ENCODE results near the gene ANKRD24. TPM values are rescaled to one million over a fixed set of nuclear protein-coding genes. Genes with fewer than 3 reads are reported as not detected.
A peak's percentile ranks its signal among the peaks of the same experiment; 100 is the strongest.

Gene ANKRD24
- total and polyA plus RNA-seq, 5 experiments from 2014 or later: 0.36 to 2.2 (median 1.2) TPM; not detected in 1

- ATAC-seq (no peak), DNase-seq (no peak)
- POLR2A ChIA-PET: no interaction called here
- peaks cover 0 to 9% (median 0%) of the 10 kb centered on the region in 9 donors for H3K9me3 Mint-ChIP-seq
- H3K4me3 Mint-ChIP-seq: no peak overlapping the region
- H3K4me1 Mint-ChIP-seq: peaks cover 12 to 15% (median 13%) of the 10 kb centered on the region in 4 donors
- H3K27ac Mint-ChIP-seq: no peak overlapping the region
- H3K36me3 Mint-ChIP-seq: peaks cover 4 to 12% (median 8%) of the 10 kb centered on the region in 3 donors
- peaks cover 32 to 66% (median 44%) of the 10 kb centered on the region in 5 donors for H3K27me3 Mint-ChIP-seq
Observed at GRCh38 chr19:4194353-4194752, 11.9 kb downstream of the ANKRD24 start.

DNA sequence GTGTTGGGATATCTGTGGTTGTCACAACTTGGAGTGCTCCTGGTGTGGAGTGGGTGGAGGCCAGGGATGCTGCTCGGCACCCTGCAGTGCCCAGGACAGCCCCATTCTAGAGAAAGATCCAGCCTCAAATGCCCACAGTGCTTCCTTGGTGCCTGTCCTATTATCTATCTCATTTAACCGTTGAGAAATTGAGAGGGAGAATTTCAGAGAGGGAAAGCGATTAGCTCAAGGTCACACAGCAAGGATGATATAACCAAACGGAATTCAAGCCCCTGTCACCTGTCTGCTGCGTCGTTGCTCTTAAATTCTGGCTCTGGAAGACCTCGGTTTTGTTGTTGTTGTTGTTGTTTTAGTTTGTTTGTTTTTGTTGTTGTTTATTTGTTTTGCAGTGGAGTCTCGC, 13.5 kb downstream of the ANKRD24 start:
- Mint-ChIP-seq H3K4me3 (no peak overlapping the region), H3K4me1 (peaks cover 12 to 15% (median 13%) of the 10 kb centered on the region in 4 donors), H3K36me3 (peaks cover 4 to 12% (median 8%) of the 10 kb centered on the region in 3 donors), H3K27me3 (peaks cover 32 to 66% (median 49%) of the 10 kb centered on the region in 5 donors), H3K27ac (no peak overlapping the region), H3K9me3 (peaks cover 0 to 9% (median 0%) of the 10 kb centered on the region in 9 donors)
- POLR2A ChIA-PET: no interaction called here
- ATAC-seq (no peak), DNase-seq (no peak)

- peaks cover 12 to 15% (median 13%) of the 10 kb centered on the region in 4 donors for H3K4me1 Mint-ChIP-seq
Observed at GRCh38 chr19:4196587-4197148, 14.2 kb downstream of the ANKRD24 start.

GRCh38 chr19:4197228-4197624, 14.7 kb downstream of the ANKRD24 start:
- Mint-ChIP-seq H3K4me1 (peaks cover 12 to 15% (median 13%) of the 10 kb centered on the region in 4 donors), H3K27me3 (peaks cover 32 to 66% (median 49%) of the 10 kb centered on the region in 5 donors), H3K36me3 (peaks cover 4 to 12% (median 8%) of the 10 kb centered on the region in 3 donors), H3K4me3 (peak overlapping the region in 6 of 10 donors; percentile 30 to 62 (median 46)), H3K9me3 (peaks cover 0 to 9% (median 0%) of the 10 kb centered on the region in 9 donors), H3K27ac (peak overlapping the region in 1 of 10 donors; percentile 77)
- DNase-seq (no peak), ATAC-seq (no peak)
- POLR2A ChIA-PET: no interaction called here

More at GRCh38 chr19:4196587-4197148, 14.2 kb downstream of the ANKRD24 start:
- no peak for ATAC-seq
- H3K4me3 Mint-ChIP-seq: peak overlapping the region in 2 of 10 donors; percentile 33 to 44
- peaks cover 0 to 9% (median 0%) of the 10 kb centered on the region in 9 donors for H3K9me3 Mint-ChIP-seq
- no peak for DNase-seq
- peaks cover 4 to 12% (median 8%) of the 10 kb centered on the region in 3 donors for H3K36me3 Mint-ChIP-seq
- peaks cover 32 to 66% (median 49%) of the 10 kb centered on the region in 5 donors for H3K27me3 Mint-ChIP-seq
- POLR2A ChIA-PET: no interaction called here
- H3K27ac Mint-ChIP-seq: no peak overlapping the region

DNA sequence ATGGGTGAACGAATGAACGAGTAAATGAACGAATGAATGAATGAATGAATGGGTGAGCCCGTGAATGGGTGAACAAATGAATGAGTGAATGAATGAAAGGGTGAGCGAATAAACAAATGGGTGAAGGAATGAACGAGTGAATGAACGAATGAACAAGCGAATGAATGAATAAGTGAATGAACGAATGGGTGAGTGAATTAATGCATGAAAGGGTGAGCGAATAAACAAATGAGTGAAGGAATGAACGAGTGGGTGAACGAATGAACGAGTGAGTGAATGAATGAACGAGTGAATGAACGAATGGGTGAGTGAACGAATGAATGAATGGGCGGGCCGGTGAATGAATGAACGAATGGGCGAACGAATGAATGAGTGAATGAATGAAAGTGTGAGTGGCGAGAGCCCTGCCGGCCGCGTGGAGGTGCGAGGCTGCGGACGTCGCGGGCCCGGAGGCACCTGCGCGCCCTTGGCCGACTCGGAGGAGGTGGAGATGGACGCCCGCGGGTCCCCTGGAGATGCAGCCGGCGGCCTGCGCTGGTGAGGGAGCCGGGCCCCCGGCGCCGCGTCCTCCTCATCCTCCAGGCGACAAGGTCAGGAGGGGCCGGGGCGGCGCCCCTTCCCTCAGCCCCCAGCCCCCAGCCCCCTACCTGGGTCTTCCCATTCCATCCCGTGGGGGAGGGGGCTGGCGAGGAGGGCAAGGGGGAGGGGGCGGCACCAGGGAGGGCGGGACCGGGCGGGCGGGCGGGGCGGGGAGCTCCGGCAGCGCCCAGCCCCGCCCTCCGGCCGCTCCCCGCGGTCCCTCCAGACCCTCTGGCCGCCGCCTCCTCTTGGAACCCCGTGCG, 15.4 kb downstream of the ANKRD24 start:
- Mint-ChIP-seq H3K4me3 (peak overlapping the region in 5 of 10 donors; percentile 30 to 58 (median 48)), H3K27ac (peak overlapping the region in 1 of 10 donors; percentile 48), H3K4me1 (peaks cover 12 to 15% (median 13%) of the 10 kb centered on the region in 4 donors), H3K36me3 (peaks cover 4 to 12% (median 8%) of the 10 kb centered on the region in 3 donors), H3K27me3 (peaks cover 32 to 65% (median 49%) of the 10 kb centered on the region in 5 donors), H3K9me3 (peaks cover 0 to 9% (median 0%) of the 10 kb centered on the region in 9 donors)
- ATAC-seq (no peak), DNase-seq (no peak)
- POLR2A ChIA-PET: no interaction called here

DNA sequence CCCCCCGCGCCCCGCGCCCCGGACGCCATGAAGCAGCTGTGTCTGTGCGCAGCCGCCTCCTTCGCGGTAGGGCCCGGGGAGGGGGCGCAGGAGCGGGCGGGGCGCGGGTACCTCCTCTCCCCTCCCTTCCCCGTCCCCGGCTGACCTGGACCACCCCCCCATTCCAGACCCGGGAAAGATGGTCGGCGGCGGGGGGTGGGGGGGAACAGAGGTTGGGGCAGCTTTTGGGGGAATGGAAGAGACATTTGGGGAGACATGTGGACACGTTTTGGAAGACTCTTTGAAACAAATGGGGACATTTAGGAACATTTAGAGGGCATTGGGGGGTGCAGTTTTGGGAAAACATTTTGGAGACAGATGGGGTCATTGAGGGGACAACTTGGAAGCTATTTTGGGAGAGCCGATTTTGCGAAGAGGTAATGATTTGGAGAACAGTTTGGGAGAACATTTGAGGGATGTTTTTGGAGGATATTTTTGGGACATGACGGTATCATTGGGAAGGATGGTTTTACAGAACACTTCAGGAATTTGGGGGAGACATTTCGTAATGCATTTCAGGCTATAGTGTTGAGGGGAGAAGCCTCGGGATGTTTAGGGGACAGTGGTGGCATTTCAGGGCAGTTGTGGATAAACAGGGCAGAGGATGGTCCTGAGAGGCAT, 16.1 kb downstream of the ANKRD24 start:
- H3K4me1 Mint-ChIP-seq: peaks cover 12 to 14% (median 13%) of the 10 kb centered on the region in 4 donors

GRCh38 chr19:4199699-4200293, 17.3 kb downstream of the ANKRD24 start:
- DNase-seq (no peak), ATAC-seq (no peak)
- peaks cover 0 to 9% (median 0%) of the 10 kb centered on the region in 9 donors for H3K9me3 Mint-ChIP-seq
- peaks cover 24 to 46% (median 34%) of the 10 kb centered on the region in 5 donors for H3K27me3 Mint-ChIP-seq
- H3K27ac Mint-ChIP-seq: no peak overlapping the region
- H3K4me3 Mint-ChIP-seq: no peak overlapping the region
- peaks cover 1 to 8% (median 7%) of the 10 kb centered on the region in 3 donors for H3K36me3 Mint-ChIP-seq
- peaks cover 13 to 18% (median 17%) of the 10 kb centered on the region in 4 donors for H3K4me1 Mint-ChIP-seq
- POLR2A ChIA-PET: no interaction called here

More for the DNA sequence above, 16.1 kb downstream of the ANKRD24 start:
- H3K27ac Mint-ChIP-seq: no peak overlapping the region
- DNase-seq (no peak), ATAC-seq (no peak)
- peaks cover 0 to 9% (median 0%) of the 10 kb centered on the region in 9 donors for H3K9me3 Mint-ChIP-seq
- H3K27me3 Mint-ChIP-seq: peaks cover 29 to 58% (median 45%) of the 10 kb centered on the region in 5 donors
- peak overlapping the region in 1 of 10 donors; percentile 5 for H3K4me3 Mint-ChIP-seq
- H3K36me3 Mint-ChIP-seq: peaks cover 4 to 9% (median 8%) of the 10 kb centered on the region in 3 donors
- POLR2A ChIA-PET: no interaction called here

DNA sequence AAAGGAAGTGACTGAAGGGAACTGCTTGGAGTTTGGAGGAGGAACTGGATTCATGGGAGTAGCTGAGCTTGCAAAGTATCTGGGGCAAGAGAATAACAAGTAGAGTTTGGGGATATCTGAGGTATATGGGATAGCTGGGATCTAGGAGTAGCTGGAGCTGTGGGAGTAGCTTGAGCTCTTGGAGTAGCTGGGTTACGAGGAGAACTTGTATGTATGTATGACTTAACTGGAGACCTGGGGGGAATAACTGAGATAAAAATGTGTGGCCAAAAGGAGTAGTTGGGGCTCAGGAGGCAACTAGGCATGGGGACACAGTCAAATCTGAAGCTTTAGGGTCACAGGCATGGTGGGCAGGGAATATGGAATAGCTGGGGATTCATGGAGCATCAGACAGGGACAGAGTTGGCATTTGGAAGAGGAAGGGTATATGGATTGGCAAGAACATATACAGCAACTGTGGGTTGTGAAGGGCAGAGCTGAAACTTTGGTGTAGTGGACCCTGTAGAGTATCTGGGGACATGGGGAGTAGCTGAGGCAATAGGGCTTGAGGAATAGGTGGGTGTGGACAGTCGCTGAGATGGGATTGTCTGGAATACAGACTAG, 18.6 kb downstream of the ANKRD24 start:
- POLR2A ChIA-PET: interaction anchor here (0.6 kb wide), 1 partner anchor 229 kb away, joined by 3 read pairs; no protein-coding TSS in a partner anchor
- Mint-ChIP-seq H3K27me3 (peaks cover 20 to 38% (median 26%) of the 10 kb centered on the region in 5 donors), H3K27ac (peak overlapping the region in 2 of 10 donors; percentile 17), H3K4me3 (no peak overlapping the region), H3K36me3 (peaks cover 1 to 8% (median 7%) of the 10 kb centered on the region in 3 donors), H3K9me3 (peaks cover 0 to 9% (median 0%) of the 10 kb centered on the region in 9 donors), H3K4me1 (peaks cover 13 to 18% (median 17%) of the 10 kb centered on the region in 4 donors)
- DNase-seq: no peak
- ATAC-seq: no peak

DNA sequence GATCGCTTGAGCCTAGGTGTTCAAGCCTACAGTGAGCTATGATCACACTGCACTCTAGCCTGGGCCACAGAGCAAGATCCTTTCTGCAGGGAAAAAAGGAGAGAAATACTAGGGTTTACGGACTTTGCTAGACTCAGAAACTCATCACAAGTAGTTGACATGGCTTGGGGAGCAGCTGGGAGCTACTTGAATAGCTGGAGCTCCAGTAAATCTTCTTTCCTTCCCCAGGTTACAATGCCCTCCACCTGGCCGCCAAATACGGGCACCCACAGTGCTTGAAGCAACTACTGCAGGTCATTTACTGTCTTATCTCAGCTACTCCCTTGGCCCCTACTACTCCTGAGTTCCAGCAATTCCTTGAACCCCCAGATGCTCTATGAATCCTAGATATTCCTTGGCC, 19.3 kb downstream of the ANKRD24 start:
- ATAC-seq: no peak
- no peak overlapping the region for H3K4me3 Mint-ChIP-seq
- peaks cover 16 to 31% (median 25%) of the 10 kb centered on the region in 5 donors for H3K27me3 Mint-ChIP-seq
- POLR2A ChIA-PET: interaction anchor here (0.6 to 0.8 kb wide), 3 partner anchors 33 to 229 kb away, joined by 3 read pairs; partner anchors contain the start of gene EEF2
- no peak overlapping the region for H3K27ac Mint-ChIP-seq
- peaks cover 1 to 8% (median 7%) of the 10 kb centered on the region in 3 donors for H3K36me3 Mint-ChIP-seq
- H3K4me1 Mint-ChIP-seq: peaks cover 13 to 18% (median 17%) of the 10 kb centered on the region in 4 donors
- H3K9me3 Mint-ChIP-seq: peaks cover 0 to 9% (median 0%) of the 10 kb centered on the region in 9 donors
- DNase-seq: no peak

GRCh38 chr19:4206818-4207484, 24.5 kb downstream of the ANKRD24 start:
- ATAC-seq: no peak
- no peak overlapping the region for H3K27ac Mint-ChIP-seq
- no peak overlapping the region for H3K4me3 Mint-ChIP-seq
- peaks cover 0 to 7% (median 0%) of the 10 kb centered on the region in 5 donors for H3K27me3 Mint-ChIP-seq
- POLR2A ChIA-PET: no interaction called here
- no peak for DNase-seq
- H3K4me1 Mint-ChIP-seq: peaks cover 2 to 7% (median 3%) of the 10 kb centered on the region in 4 donors
- H3K9me3 Mint-ChIP-seq: peaks cover 0 to 2% (median 0%) of the 10 kb centered on the region in 9 donors
- H3K36me3 Mint-ChIP-seq: no peaks in the 10 kb centered on the region

- Mint-ChIP-seq H3K4me3 (no peak overlapping the region), H3K27me3 (peaks cover 0 to 7% (median 0%) of the 10 kb centered on the region in 5 donors), H3K4me1 (peaks cover 2 to 7% (median 3%) of the 10 kb centered on the region in 4 donors), H3K36me3 (no peaks in the 10 kb centered on the region), H3K9me3 (peaks cover 0 to 2% (median 0%) of the 10 kb centered on the region in 9 donors), H3K27ac (peak overlapping the region in 2 of 10 donors; percentile 34 to 81)
- POLR2A ChIA-PET: no interaction called here
- ATAC-seq (no peak), DNase-seq (no peak)
Observed at GRCh38 chr19:4208385-4209094, 26.1 kb downstream of the ANKRD24 start.
